OCI-M2 (cell line): ENCODE data around the gene CEACAM3.

Source experiments
- DNase-seq: peaks from one replicate; lab custom pipeline; 2025; ENCODE audit not compliant: unreplicated experiment; lab: John Stamatoyannopoulos, UW

The CEACAM3 gene

GRCh38 chr19:41844601-41845000 is 48.2 kb downstream of the CEACAM3 start, which contains the start of gene LYPD4:
LYPD4 (minus strand) TSS chr19:41844683; CDS start chr19:41839285, 5,398 bp downstream.
- DNase-seq: no peak

GRCh38 chr19:41845001-41845050 is 48.4 kb downstream of the CEACAM3 start, which contains the start of gene DMRTC2:
DMRTC2 (plus strand) TSS chr19:41845042; CDS start chr19:41847429, 2,387 bp downstream.
- DNase-seq: no peak

- no peak for DNase-seq
These were observed 48.7 kb downstream of the CEACAM3 start for GRCh38 chr19:41845051-41845590.

GRCh38 chr19:41847351-41848105 is 51.1 kb downstream of the CEACAM3 start:
- DNase-seq: no peak

GRCh38 chr19:41848666-41849065 is 52.3 kb downstream of the CEACAM3 start:
- DNase-seq: no peak

- DNase-seq: no peak
These were observed 52.7 kb downstream of the CEACAM3 start for GRCh38 chr19:41849067-41849466.

- DNase-seq: no peak
These were observed 54.0 kb downstream of the CEACAM3 start for GRCh38 chr19:41850381-41850780.

- DNase-seq: no peak
These were observed 55.1 kb downstream of the CEACAM3 start for GRCh38 chr19:41851456-41851855.

GRCh38 chr19:41853344-41853743 is 57.0 kb downstream of the CEACAM3 start:
- DNase-seq: no peak

- no peak for DNase-seq
These were observed 57.4 kb downstream of the CEACAM3 start for GRCh38 chr19:41853768-41854167.

GRCh38 chr19:41859213-41859617 is 62.8 kb downstream of the CEACAM3 start:
- no peak for DNase-seq

GRCh38 chr19:41859618-41860418 is 63.4 kb downstream of the CEACAM3 start, which contains the start of gene RPS19:
RPS19 (plus strand) TSS chr19:41860255; CDS start chr19:41860775, 520 bp downstream.
- DNase-seq: peak; percentile 90

GRCh38 chr19:41860419-41861115 is 64.2 kb downstream of the CEACAM3 start:
- no peak for DNase-seq
